Nephron (organoid): ENCODE data around the gene STPG4.

ENCODE experiments used
- H3K27ac Mint-ChIP-seq, 3 experiments: 2 replicates each; pipeline ENCODE4 v1.8.0; 2020; ENCODE audit warnings: mixed read lengths in 3 of 3, mild to moderate bottlenecking in 2 of 3, moderate library complexity in 1 of 3
- H3K27me3 Mint-ChIP-seq: 2 replicates; pipeline ENCODE4 v1.8.0; 2021; ENCODE audit warnings: low read depth, mild to moderate bottlenecking, moderate library complexity, mixed read lengths
- H3K36me3 Mint-ChIP-seq: 2 replicates; pipeline ENCODE4 v1.8.0; 2020; ENCODE audit warnings: low read depth, mixed read lengths
- H3K4me1 Mint-ChIP-seq: 2 replicates; pipeline ENCODE4 v1.8.0; 2020; ENCODE audit warnings: mixed read lengths
- H3K4me3 Mint-ChIP-seq, 3 experiments: 2 replicates each; pipeline ENCODE4 v1.8.0; 2020; ENCODE audit warnings: mild to moderate bottlenecking in 3 of 3, mixed read lengths in 3 of 3, moderate library complexity in 2 of 3
- H3K9me3 Mint-ChIP-seq: 2 replicates; pipeline ENCODE4 v1.8.0; 2020; ENCODE audit warnings: mixed read lengths
- CTCF ChIP-seq, 3 experiments: fragments of 200-600 bp; sonication (generic); IDR thresholded peaks; one replicate each; pipeline ENCODE4 v1.5.0; 2021; ENCODE audit warnings: antibody characterized with exemption in 3 of 3; ENCODE audit not compliant: unreplicated experiment in 3 of 3

Gene STPG4

GRCh38 chr2:47092465-47092864, 62.6 kb downstream of the STPG4 start:
- TF ChIP-seq CTCF (IDR thresholded peaks at IDR 0.05; ENCODE audit: unreplicated experiment in 3 of 3): no peak
- no peak overlapping the region for H3K27ac Mint-ChIP-seq
- no peaks in the 10 kb centered on the region for H3K9me3 Mint-ChIP-seq

GRCh38 chr2:47091118-47091517, 64.0 kb downstream of the STPG4 start:
- no peaks in the 10 kb centered on the region for H3K36me3 Mint-ChIP-seq
- TF ChIP-seq CTCF (IDR thresholded peaks at IDR 0.05; ENCODE audit: unreplicated experiment in 3 of 3): no peak
- H3K4me1 Mint-ChIP-seq: peaks cover 64% of the 10 kb centered on the region
- H3K9me3 Mint-ChIP-seq: no peaks in the 10 kb centered on the region
- peak overlapping the region; percentile 44 to 78 (median 76) for H3K27ac Mint-ChIP-seq
- H3K27me3 Mint-ChIP-seq: no peaks in the 10 kb centered on the region
- no peak overlapping the region for H3K4me3 Mint-ChIP-seq

More at GRCh38 chr2:47092465-47092864, 62.6 kb downstream of the STPG4 start:
- H3K27me3 Mint-ChIP-seq: no peaks in the 10 kb centered on the region
- peaks cover 57% of the 10 kb centered on the region for H3K4me1 Mint-ChIP-seq
- no peak overlapping the region for H3K4me3 Mint-ChIP-seq
- no peaks in the 10 kb centered on the region for H3K36me3 Mint-ChIP-seq

- Mint-ChIP-seq H3K9me3 (no peaks in the 10 kb centered on the region), H3K36me3 (no peaks in the 10 kb centered on the region), H3K27ac (peak overlapping the region; percentile 44 to 95 (median 80)), H3K4me1 (peaks cover 72% of the 10 kb centered on the region), H3K4me3 (no peak overlapping the region), H3K27me3 (no peaks in the 10 kb centered on the region)
- no peak for TF ChIP-seq CTCF (IDR thresholded peaks at IDR 0.05; ENCODE audit: unreplicated experiment in 3 of 3)
Observed at GRCh38 chr2:47089083-47089464, 66.0 kb downstream of the STPG4 start.

GRCh38 chr2:47088371-47089082, 66.6 kb downstream of the STPG4 start:
- peaks cover 77% of the 10 kb centered on the region for H3K4me1 Mint-ChIP-seq
- no peaks in the 10 kb centered on the region for H3K27me3 Mint-ChIP-seq
- no peak for TF ChIP-seq CTCF (IDR thresholded peaks at IDR 0.05; ENCODE audit: unreplicated experiment in 3 of 3)
- H3K4me3 Mint-ChIP-seq: peak overlapping the region in 2 of 3 experiments; percentile 14 to 19
- no peaks in the 10 kb centered on the region for H3K9me3 Mint-ChIP-seq
- peak overlapping the region; percentile 44 to 95 (median 80) for H3K27ac Mint-ChIP-seq
- no peaks in the 10 kb centered on the region for H3K36me3 Mint-ChIP-seq

- H3K36me3 Mint-ChIP-seq: no peaks in the 10 kb centered on the region
- no peak overlapping the region for H3K4me3 Mint-ChIP-seq
- no peaks in the 10 kb centered on the region for H3K27me3 Mint-ChIP-seq
- H3K9me3 Mint-ChIP-seq: no peaks in the 10 kb centered on the region
- peak overlapping the region; percentile 85 to 95 (median 87) for H3K27ac Mint-ChIP-seq
- no peak for TF ChIP-seq CTCF (IDR thresholded peaks at IDR 0.05; ENCODE audit: unreplicated experiment in 3 of 3)
- peaks cover 77% of the 10 kb centered on the region for H3K4me1 Mint-ChIP-seq
Observed at GRCh38 chr2:47087051-47087450, 68.1 kb downstream of the STPG4 start.

GRCh38 chr2:47086571-47086970, 68.5 kb downstream of the STPG4 start:
- Mint-ChIP-seq H3K27me3 (no peaks in the 10 kb centered on the region), H3K9me3 (no peaks in the 10 kb centered on the region), H3K27ac (peak overlapping the region; percentile 85 to 95 (median 87)), H3K4me1 (peaks cover 73% of the 10 kb centered on the region), H3K4me3 (peak overlapping the region in 1 of 3 experiments; percentile 13), H3K36me3 (no peaks in the 10 kb centered on the region)
- no peak for TF ChIP-seq CTCF (IDR thresholded peaks at IDR 0.05; ENCODE audit: unreplicated experiment in 3 of 3)
